Skin of body (tissue), 2 donors: ENCODE data around the gene WWTR1. TPM values are rescaled to one million over a fixed set of nuclear protein-coding genes. Genes with fewer than 3 reads are reported as not detected.

ENCODE experiments used
- DNase-seq: peaks from one replicate; lab custom pipeline; 2025; lab: John Stamatoyannopoulos, UW
- total RNA-seq: library from RNA; depleted of rRNA; stranded (reverse); fragments of >200 nt; gene quantifications from one replicate; pipeline ENCODE4 v1.2.3, GENCODE V29; 2014

WWTR1 gene
- total RNA-seq, result 83.2 TPM

- peak; percentile 92 for DNase-seq
Measured at GRCh38 chr3:149657926-149658743, at the start of gene WWTR1. WWTR1 (minus strand) TSS chr3:149658025; CDS start chr3:149657306, 719 bp downstream.

GRCh38 chr3:149706905-149707304, 49.1 kb upstream of the WWTR1 start:
- DNase-seq, result peak; percentile 99

- peak; percentile 11 for DNase-seq
Measured at GRCh38 chr3:149705416-149705815, 47.6 kb upstream of the WWTR1 start.

GRCh38 chr3:149703466-149703865, 45.6 kb upstream of the WWTR1 start:
- DNase-seq, result peak; percentile 90

- peak; percentile 94 for DNase-seq
Measured at GRCh38 chr3:149702691-149703441, 45.0 kb upstream of the WWTR1 start.

GRCh38 chr3:149701977-149702350, 44.1 kb upstream of the WWTR1 start:
- no peak for DNase-seq

DNA sequence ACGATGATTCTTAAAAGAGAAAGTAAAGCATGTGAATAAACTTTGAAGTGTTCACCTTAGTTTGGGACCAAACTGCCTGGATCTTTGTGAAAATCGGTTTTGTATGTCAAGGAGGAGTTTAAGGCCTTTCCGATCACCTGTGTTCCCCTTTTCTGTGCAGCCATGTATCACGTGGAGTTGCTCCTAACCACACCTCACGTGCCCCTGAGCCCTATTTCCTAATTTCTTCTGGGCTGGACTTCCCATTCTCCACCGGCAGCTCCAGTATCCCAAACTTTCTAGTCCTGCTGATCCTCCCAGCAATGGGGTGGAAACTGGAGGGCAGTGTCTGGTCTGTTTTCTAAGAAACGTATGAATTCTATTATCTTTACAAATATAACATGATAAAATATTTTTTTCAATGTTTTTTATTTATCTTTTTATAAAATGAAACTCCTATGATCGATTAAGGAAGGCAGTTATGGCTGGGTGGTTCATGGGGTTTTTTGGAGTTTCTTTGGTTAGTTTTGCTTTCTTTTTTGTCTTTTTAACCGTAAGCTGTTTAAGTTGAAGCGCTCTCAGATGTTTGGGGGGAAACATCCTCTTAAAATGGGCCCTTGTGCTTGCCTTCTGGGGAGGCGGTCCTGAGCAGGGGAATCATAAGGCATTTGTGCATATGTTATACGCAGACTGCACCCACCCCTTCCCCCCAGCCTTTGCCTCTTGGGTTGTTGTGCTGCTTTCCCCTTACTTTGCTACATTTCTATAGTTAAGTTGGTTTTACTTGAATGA, 43.6 kb upstream of the WWTR1 start:
- peak; percentile 14 for DNase-seq

DNA sequence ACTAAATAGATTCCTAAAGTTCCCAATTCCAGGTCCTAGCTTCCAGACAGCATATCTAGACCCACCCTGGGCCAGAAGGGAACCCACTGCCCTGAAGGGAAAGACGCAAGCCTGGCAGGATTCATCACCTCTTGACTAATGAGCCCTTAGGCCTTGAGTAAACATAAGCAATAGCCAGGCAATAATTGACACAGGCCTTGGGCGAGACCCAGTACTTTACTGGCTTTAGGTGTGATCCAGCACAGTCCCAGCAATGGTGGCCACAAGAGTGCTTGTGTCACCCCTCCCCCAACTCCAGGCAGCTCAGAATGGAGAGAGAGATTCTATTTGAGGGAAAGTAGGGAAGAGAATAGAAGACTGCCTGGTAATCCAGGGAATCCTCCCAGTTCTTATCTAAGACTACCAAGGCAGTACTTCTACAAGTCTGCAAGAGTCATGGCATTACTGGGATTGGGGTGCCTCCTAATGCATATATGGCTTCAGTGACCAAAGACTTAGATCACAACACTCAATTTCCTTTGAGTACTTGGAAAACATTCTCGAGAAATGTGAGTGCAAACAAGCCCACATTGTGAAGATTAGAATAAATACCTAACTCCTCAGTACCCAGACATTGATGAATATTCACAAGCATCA, 30.4 kb upstream of the WWTR1 start:
- no peak for DNase-seq

GRCh38 chr3:149686996-149687395, 29.2 kb upstream of the WWTR1 start:
- DNase-seq, result no peak

DNA sequence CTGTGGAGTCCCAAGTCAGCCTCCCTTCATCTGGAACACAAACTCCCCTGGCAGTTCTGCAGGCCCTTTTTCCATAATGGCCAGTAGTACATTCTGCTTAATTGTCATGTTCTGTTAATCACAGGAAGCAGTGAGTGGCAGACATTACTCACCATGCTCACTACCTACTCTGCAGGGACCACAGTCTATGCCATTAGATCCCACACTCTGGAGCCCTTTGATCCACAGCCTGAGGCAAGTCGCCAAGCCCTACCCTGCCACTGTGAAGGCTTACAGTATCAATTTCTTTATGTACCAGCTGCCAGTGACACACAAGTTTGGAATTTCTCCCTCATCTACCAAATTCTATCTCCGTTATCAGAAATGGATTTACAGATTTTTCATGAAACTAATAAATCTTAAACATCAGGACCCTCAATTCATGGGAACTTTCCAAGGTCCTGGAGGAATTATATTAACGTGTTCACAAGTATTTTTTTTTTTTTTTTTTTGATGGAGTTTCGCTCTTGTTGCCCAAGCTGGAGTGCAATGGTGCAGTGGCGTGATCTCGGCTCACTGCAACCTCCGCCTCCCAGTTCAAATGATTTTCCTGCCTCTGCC, 20.6 kb upstream of the WWTR1 start:
- no peak for DNase-seq

DNA sequence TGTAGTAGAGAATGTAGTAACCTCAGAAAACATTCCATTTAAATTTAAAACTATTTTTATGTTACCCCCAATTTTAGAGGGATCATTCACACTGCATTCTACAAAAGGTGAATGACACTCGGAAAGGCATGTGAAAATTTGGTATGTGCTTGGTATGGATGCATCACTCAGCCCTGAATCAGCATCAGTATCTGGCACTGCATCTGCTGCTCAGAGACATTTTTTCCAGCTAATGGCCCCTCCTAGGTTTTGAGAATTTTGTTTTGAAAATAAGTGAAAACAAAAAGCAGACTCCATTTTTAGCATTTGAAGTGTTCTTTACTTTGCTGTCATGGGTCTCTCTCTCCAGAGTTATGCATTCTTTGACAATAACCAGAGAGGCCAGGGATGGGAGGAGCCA, 15.6 kb upstream of the WWTR1 start:
- DNase-seq, result no peak

- no peak for DNase-seq
Measured at GRCh38 chr3:149670742-149671492, 13.1 kb upstream of the WWTR1 start.

DNA sequence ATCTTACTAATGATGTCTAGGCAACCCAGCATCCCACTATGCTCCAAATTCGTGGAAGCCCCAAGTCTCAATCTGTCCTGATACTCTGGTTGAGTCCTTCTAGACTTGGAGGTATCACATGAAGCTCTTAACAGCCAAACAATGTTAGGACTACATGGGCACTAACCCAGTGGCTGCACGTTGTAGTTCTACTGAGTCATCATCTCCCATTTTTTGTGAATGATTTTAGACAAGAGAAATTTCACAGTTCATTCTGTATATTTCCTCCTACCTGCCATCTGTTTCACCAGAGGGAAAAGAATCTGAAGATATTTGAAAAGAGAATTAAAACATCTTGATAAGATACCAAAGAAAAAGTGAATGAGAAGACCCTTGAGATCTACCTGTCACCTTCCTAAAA, 9.8 kb upstream of the WWTR1 start:
- no peak for DNase-seq

DNA sequence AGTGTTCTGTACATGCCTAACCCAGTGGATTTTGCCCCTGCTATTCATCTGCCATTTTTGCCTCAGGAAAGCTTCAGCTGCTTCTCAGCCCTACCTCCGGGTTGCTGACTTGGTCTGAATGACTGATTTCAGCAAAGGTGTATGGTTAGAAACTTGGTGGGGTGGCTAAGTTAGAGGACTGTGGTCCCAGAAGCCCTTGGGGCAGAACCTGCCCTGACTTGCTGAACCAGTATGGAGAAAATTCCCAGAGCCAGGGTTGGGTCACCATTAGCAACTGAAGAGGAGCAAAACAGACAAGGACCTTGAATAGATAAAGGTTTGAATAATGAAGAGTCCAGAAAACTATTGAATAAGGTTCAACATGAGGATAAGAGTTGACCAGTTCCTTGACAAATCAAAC, 6.1 kb upstream of the WWTR1 start:
- DNase-seq, result no peak

- no peak for DNase-seq
Measured at GRCh38 chr3:149662240-149662887, 4.5 kb upstream of the WWTR1 start.

GRCh38 chr3:149660462-149660861, 2.6 kb upstream of the WWTR1 start:
- no peak for DNase-seq

DNA sequence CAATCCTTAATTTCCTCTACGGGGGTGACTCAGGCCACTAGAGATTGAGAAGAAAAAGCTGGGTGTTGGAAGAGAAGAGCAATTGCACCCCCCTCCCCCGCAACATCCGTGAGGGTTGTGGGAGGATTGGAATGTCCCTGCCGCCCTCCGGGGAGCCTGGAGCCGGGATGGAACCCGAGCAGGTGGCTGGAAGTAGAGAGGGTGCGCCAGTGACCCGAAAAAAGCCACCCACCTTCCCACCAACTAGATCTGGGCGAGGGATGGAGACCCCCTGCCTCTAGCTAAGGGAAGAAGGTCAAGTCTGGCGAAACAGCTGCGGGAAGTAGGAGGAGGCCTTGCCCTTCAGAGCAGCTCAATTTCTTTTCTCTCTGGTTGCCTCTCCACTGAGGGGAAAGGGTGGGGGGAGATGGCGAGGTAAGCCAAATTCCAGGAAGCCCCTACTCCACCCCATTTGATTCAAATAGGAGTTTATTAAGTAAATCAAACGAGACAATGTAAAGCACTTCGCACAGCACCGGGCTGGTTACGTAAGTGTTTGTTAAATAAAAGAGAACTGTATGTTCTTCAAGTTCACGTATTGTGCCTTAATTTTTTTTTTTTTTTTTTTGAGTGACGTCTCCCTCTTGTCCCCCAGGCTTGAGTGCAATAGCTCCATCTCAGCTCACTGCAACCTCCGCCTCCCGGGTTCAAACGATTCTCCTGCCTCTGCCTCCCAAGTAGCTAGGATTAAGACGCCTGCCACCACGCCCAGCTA, 1.1 kb upstream of the WWTR1 start:
- peak; percentile 66 for DNase-seq

GRCh38 chr3:149657321-149657925, 402 bp downstream of the WWTR1 start:
- DNase-seq, result peak; percentile 83
